ENCODE results near the gene ESCO1.

ESCO1 gene

DNA sequence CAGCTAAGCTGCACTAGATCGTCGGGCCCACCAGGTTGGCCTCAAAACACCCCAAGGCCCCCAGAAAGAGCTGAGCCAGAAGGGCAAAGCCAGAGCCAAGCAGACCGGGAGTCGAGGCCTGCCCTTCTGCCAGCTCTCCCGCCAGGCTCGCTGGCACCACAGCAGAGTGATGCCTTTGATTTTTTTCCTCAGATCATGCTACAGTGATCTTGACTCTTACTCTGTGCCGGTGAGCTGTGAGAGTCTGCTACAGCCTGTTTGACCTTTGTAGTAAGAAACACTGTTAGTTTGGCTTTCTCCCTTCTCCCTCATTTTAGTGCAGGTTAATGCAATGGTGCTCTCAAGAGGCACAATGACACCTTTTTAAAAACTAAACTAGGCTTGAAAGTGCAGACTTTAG lies 97.8 kb downstream of the ESCO1 start:
- in situ Hi-C loops (cut with MboI; ENCODE audit: low pct_unique_long_range_greater_than_20kb, low sequenced_read_pairs): no loop called here

DNA sequence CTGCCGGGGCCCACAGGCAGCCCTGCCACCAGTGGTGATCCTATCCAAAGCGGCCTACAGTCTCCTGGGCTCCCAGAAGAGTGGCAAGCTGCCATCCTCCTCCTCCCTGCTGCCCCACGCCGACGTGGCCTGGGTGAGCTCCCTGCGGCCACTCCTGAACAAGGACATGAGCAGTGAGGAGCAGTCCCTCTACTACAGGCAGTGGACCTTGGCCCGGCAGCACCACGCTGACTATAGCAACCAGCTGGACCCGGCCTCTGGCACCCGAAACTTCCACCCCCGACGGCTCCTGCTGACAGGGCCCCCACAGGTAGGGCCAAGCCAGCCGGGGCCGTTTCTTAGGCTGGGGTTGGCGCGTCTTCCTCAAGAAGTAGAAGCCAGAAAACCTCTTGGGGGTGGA lies 100.5 kb downstream of the ESCO1 start:
- in situ Hi-C loops (cut with MboI; ENCODE audit: low pct_unique_long_range_greater_than_20kb, low sequenced_read_pairs): no loop called here

More for the DNA sequence above, 97.8 kb downstream of the ESCO1 start:
- DNase-seq: no peak

GRCh38 chr18:21496277-21496835 lies 104.1 kb downstream of the ESCO1 start:
- in situ Hi-C loops (cut with MboI; ENCODE audit: low pct_unique_long_range_greater_than_20kb, low sequenced_read_pairs): no loop called here
- DNase-seq: no peak

More for the DNA sequence above, 100.5 kb downstream of the ESCO1 start:
- no peak for DNase-seq

GRCh38 chr18:21490748-21491147 lies 109.8 kb downstream of the ESCO1 start:
- no peak for DNase-seq
- in situ Hi-C loops (cut with MboI; ENCODE audit: low pct_unique_long_range_greater_than_20kb, low sequenced_read_pairs): no loop called here

DNA sequence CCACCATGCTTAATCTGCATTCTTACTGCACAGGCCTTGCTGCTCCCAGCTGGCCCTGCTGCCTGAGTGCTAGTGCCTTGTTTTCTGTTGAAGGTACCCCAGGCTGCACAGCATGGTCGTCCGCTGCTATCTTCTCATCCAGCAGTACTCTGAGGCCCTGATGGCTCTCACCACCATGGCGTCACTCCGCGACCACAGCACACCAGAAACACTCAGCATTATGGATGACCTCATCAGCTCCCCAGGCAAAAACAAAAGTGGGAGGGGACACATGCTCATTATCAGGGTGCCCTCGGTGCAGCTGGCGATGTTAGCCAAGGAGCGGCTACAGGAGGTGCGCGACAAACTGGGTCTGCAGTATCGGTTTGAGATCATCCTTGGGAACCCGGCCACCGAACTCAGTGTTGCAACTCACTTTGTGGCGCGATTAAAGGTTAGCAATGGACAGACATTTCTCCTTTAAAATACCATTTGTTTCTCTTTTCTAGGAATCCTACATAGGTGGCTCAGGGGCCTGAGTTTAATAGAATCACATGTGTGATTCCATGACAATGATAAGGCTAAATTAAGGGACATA lies 110.5 kb downstream of the ESCO1 start:
- in situ Hi-C loops (cut with MboI; ENCODE audit: low pct_unique_long_range_greater_than_20kb, low sequenced_read_pairs): no loop called here
- DNase-seq: no peak

- in situ Hi-C loops (cut with MboI; ENCODE audit: low pct_unique_long_range_greater_than_20kb, low sequenced_read_pairs): no loop called here
- peak; percentile 74 for DNase-seq
Measured at GRCh38 chr18:21489119-21489750, 111.3 kb downstream of the ESCO1 start.

GRCh38 chr18:21486905-21487437 lies 113.5 kb downstream of the ESCO1 start:
- in situ Hi-C loops (cut with MboI; ENCODE audit: low pct_unique_long_range_greater_than_20kb, low sequenced_read_pairs): no loop called here
- no peak for DNase-seq

GRCh38 chr18:21484851-21485636 lies 115.5 kb downstream of the ESCO1 start:
- in situ Hi-C loops (cut with MboI; ENCODE audit: low pct_unique_long_range_greater_than_20kb, low sequenced_read_pairs): no loop called here
- DNase-seq: peak; percentile 11

GRCh38 chr18:21483051-21483450 lies 117.5 kb downstream of the ESCO1 start:
- no peak for DNase-seq
- in situ Hi-C loops (cut with MboI; ENCODE audit: low pct_unique_long_range_greater_than_20kb, low sequenced_read_pairs): no loop called here

- in situ Hi-C loops (cut with MboI; ENCODE audit: low pct_unique_long_range_greater_than_20kb, low sequenced_read_pairs): no loop called here
Measured at GRCh38 chr18:21481739-21482138, 118.8 kb downstream of the ESCO1 start.

DNA sequence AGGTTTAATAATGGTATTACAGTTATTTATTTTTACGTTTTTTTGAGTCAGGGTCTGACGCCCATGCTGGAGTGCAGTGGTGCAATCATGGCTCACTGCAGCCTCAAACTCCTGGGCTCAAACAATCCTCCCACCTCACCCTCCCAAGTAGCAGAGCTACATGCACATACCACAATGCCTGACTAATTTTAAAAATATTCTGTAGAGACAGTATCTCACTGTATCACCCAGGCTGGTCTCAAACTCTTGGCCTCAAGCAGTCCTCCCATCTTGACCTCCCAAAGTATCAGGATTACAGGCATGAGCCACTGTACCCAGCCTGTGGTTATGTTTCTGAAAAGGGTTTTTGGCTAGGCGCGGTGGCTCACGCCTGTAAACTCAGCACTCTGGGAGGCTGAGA lies 120.8 kb downstream of the ESCO1 start:
- in situ Hi-C loops (cut with MboI; ENCODE audit: low pct_unique_long_range_greater_than_20kb, low sequenced_read_pairs): no loop called here
- no peak for DNase-seq

More at GRCh38 chr18:21481739-21482138, 118.8 kb downstream of the ESCO1 start:
- DNase-seq: no peak

All from KBM-7 (cell line).